Measurements from ENCODE around the gene PLA2G2D.

- TF ChIP-seq POLR2AphosphoS5 (IDR thresholded peaks at IDR 0.05; ENCODE audit: low read depth, low read length), result no peak
- no peak for TF ChIP-seq SIN3A (IDR thresholded peaks at IDR 0.05; ENCODE audit: borderline replicate concordance, insufficient read depth, low read length)
- TF ChIP-seq REST (IDR thresholded peaks at IDR 0.05; ENCODE audit: insufficient read depth in 1 of 2, low read depth in 2 of 2, low read length in 2 of 2), result no peak
Observed at GRCh38 chr1:20105856-20106255, 13.5 kb downstream of the PLA2G2D start.
